Kidney epithelial cell (primary cell): Measurements from ENCODE around the gene LMNTD1. TPM values are rescaled to one million over a fixed set of nuclear protein-coding genes. Genes with fewer than 3 reads are reported as not detected.

ENCODE experiments used
- DNase-seq: peaks from one replicate; pipeline ENCODE4 v3.0.0-alpha.2; 2010; ENCODE audit warnings: low read depth
- H3K27me3 ChIP-seq: 2 replicates; pipeline ENCODE4 v1.6.0; 2011; ENCODE audit warnings: low read length; ENCODE audit not compliant: control insufficient read depth, insufficient read depth
- H3K36me3 ChIP-seq: 2 replicates; pipeline ENCODE4 v1.5.1; 2011; ENCODE audit warnings: low read length; ENCODE audit not compliant: control insufficient read depth, insufficient read depth
- H3K4me3 ChIP-seq: 2 replicates; pipeline ENCODE4 v1.5.1; 2011; ENCODE audit warnings: low read depth, mild to moderate bottlenecking, control low read depth, low read length
- CTCF ChIP-seq: IDR thresholded peaks from 2 replicates; pipeline ENCODE4 v1.5.1; 2011; ENCODE audit warnings: mild to moderate bottlenecking, moderate library complexity, low read length, control low read depth, inconsistent platforms; ENCODE audit not compliant: insufficient read depth, poor library complexity, severe bottlenecking
- total RNA-seq: library from RNA; depleted of rRNA; stranded (reverse); fragments of >200 nt; gene quantifications from 2 replicates; pipeline ENCODE4 v1.2.3, GENCODE V29; 2015

Gene LMNTD1
- total RNA-seq, 1 donor from 2014 or later: 0.08 TPM

DNA sequence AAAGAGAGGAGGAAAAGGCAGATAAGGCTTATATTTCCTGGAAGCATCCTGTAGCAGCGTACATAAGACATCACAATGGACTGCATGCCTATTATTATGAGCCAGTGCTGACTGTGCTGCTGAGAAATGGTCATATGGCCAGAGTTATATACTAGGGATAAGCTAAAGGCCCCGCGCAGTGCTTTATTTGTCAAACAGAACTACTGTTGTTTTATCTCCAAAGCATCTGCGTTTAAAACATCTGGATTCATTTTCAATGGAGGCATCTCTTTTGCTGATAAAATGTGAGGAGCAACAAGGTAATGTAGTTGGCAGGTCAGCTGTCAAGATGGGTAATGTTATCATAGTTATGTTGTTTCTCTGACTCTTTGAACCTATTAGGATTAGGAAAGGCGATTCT, 28.0 kb upstream of the LMNTD1 start:
- no peaks in the 10 kb centered on the region for H3K36me3 ChIP-seq
- H3K27me3 ChIP-seq: no peaks in the 10 kb centered on the region
- no peak for TF ChIP-seq CTCF
- DNase-seq: no peak
- H3K4me3 ChIP-seq: no peak overlapping the region

- H3K27me3 ChIP-seq: no peaks in the 10 kb centered on the region
- H3K4me3 ChIP-seq: no peak overlapping the region
- TF ChIP-seq CTCF: no peak
- no peak for DNase-seq
- H3K36me3 ChIP-seq: no peaks in the 10 kb centered on the region
Observed at GRCh38 chr12:25578411-25579143, 25.5 kb upstream of the LMNTD1 start.

GRCh38 chr12:25574761-25575160, 21.7 kb upstream of the LMNTD1 start:
- no peak overlapping the region for H3K4me3 ChIP-seq
- no peaks in the 10 kb centered on the region for H3K27me3 ChIP-seq
- no peak for TF ChIP-seq CTCF
- no peaks in the 10 kb centered on the region for H3K36me3 ChIP-seq
- no peak for DNase-seq

DNA sequence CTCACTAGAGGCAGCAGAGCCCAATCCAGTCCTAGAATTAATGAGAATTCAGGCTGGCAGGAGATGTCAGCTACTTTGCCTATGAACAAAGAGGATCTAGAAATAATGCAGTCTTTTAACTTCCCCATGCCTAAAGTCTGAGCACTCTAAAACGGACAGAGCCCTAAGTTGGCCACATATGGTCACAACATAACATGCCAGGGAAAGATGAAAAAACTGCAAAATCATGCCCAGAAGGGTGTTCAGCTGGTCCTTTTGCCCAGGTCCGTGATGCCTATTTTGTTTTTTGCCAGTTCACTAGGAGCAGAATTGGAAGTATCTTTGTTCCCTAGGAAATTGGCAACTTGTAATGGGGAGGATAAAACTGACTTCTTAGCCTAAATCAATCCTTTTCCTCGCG, 20.3 kb upstream of the LMNTD1 start:
- TF ChIP-seq CTCF: no peak
- no peaks in the 10 kb centered on the region for H3K36me3 ChIP-seq
- H3K27me3 ChIP-seq: no peaks in the 10 kb centered on the region
- no peak for DNase-seq
- H3K4me3 ChIP-seq: no peak overlapping the region

GRCh38 chr12:25570418-25570817, 17.3 kb upstream of the LMNTD1 start:
- H3K4me3 ChIP-seq: no peak overlapping the region
- H3K27me3 ChIP-seq: no peaks in the 10 kb centered on the region
- no peak for DNase-seq
- no peaks in the 10 kb centered on the region for H3K36me3 ChIP-seq
- no peak for TF ChIP-seq CTCF
